Stimulated activated CD8-positive, alpha-beta memory T cell treated with anti-CD3 and anti-CD28 coated beads, Interleukin-15, amount 100 ng/mL, for 4 hours (primary cell): ENCODE results near the gene TPBGL.

Experiments used
- DNase-seq, 2 donors: peaks; one replicate each; pipeline ENCODE4 v3.0.0-alpha.2; 2020; ENCODE audit warnings: low read depth in 2 of 2

The TPBGL gene

DNA sequence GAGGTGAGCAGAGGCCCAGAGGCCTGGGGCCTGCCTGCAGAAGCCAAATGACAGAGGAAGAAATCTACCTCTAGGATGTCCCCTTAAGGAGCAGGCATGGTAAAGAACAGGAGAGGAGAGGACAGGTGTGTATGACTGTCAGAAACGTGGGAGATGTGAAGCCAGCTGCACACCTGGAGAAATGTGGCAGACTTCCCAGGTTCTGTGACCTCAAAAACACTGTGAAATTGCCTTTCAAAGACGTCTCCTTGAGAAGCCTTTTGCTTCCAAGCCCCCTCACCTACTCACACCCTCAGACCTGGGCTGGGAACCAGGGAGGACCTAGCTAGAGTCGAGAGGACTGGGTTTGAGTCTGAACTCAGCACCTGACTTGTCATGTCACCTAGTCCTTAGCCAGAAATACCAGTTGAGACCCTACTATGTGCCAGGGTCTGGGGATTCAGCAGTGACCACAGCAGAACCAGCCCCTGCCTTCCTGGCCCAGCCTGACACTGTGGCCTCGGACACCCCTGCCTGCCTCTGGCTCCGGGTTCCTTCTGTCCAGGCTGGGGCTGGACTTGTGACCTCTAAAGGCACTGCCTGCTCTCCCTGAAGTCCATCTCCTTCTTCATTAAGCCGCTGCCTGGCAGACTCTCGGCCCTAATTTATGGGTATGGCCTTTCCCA is 5.6 kb downstream of the TPBGL start:
- no peak for DNase-seq

DNA sequence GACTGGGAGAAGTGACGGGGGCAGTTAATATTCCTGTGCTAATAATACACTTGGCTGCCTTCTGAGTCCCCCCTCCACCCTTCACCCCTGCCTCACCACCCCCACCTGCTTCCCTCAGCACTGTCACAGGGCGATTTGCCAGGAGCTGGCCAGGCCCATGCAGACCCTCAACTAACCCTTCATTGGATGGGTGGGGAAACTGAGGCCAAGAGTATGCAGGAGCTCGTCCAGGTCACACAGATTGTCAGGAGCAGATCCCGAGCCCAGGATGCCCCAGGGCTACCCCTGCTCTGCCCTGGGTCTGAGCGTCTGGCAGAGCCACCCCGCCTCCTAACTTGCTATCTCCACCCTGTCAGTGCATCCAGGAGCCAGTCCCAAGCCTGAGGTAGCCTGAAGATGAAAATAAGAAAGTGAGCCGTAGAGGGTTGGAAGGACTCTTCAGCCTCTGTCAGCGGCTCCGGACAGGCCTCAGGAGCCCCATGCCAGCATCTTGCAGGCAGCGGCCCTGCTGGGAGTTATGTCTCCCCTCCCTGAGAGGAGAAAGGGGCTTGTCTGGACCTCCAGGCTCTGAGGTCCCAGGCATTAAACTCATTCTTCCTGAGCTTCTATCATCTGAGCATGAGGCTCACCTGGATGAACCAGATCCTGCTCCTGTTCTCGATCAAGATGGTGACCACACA is 6.2 kb downstream of the TPBGL start:
- no peak for DNase-seq

DNA sequence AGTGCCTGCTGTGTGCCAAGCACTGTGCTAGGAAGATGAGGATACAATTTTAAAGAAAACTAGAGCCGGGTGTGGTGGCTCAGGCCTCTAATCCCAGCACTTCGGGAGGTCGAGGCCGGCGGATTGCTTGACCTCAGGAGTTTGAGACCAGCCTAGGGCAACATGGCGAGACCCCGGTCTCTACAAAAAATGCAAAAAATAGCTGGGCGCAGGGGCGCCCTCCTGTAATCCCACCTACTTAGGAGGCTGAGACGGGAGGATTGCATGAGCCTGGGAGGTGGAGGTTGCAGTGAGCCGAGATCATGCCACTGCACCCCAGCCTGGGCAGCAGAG is 8.3 kb downstream of the TPBGL start:
- no peak for DNase-seq

DNA sequence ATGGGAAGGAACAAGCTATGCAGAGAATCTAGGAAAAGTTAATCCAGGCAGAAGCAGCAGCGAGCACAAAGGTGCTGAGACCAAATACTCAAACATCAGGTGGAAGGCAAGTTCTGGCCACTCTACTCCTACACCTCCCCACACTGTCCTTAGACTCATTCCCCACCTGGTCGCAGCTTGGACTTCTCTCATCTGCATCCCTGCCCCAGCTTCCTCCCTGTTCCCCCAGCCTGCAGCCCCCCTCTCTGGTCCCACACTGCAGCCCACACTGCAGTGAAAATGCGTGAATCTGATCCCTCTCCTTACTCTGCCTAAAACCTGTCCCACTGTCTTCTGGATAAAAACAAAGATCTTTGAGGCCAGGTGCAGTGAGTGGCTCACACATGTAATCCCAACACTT is 9.1 kb downstream of the TPBGL start:
- no peak for DNase-seq

DNA sequence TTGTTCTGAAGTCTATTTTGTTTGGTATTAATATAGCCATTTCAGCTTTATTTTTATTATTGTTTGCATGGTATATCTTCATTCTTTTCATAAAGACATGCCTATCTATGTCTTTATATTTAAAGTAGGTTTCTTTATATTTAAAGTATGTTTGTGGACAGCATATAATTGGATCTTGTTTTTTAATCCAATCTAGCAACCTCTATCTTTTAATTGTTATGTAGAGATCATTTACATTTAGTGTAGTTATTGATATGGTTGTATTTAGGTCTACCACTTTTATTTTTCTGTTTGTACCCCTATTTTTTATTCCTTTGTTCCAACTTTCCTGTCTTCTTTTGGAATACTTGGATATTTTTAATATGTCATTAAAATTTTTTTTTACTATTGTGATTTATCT is 13.8 kb downstream of the TPBGL start:
- no peak for DNase-seq

DNA sequence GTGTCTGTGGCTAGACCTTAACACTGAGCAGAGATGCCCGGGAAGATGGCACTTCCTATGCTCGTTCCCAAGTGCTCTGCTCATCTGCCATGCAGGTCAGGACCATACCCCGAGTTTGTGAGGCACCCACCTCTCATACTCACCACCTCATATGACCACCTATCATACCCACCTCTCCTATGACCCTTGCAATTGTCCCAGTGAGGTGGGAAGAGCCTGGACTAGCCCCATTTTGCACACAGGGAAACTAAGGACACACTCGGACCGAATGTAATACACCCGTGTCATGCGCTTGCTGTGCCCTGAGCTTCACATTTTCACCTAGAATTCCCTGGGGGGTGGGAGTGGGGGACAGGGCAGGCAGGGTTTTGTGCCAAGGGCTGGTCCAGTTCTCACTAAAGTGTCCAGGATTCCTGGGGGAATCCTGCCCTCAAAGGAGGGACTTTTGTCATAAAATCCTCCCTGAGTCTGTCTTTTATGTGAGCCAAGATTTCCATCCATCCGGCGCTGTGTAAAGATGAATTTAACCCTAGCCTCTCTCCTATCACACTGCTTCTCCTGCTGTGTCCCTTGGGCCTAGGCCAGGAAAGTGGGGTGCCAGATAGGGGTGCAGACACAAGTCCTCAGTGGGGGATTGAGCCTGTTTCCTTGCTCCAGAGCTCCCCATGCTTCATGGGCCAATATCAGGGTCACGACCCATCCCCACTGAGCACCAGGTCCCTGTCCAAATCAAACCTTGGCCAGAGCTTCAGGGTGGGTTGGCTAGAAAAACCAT is 20.0 kb downstream of the TPBGL start:
- DNase-seq = no peak

DNA sequence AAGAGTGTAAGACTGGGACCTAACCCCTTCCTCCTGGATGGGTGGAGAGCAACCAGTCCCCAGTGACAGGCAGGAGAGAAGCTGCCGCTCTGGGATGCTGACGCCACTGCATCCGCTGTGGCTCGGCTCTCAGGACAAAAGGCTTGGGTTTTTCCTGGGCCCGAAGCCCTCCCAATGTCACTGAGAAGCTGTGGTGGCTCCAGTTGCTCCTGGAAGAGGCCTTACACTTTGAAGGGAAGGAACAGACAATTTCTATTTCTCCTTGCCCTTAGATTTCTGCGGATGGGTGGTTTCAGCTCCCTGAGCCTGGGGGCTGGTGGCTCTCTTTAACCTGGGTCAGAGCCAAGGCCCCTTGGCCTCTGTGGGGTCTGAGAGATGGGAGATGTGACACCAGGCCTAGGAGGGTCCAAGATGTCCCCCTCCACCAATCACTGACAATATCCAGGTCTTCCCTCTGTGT is 21.4 kb downstream of the TPBGL start:
- DNase-seq = no peak

DNA sequence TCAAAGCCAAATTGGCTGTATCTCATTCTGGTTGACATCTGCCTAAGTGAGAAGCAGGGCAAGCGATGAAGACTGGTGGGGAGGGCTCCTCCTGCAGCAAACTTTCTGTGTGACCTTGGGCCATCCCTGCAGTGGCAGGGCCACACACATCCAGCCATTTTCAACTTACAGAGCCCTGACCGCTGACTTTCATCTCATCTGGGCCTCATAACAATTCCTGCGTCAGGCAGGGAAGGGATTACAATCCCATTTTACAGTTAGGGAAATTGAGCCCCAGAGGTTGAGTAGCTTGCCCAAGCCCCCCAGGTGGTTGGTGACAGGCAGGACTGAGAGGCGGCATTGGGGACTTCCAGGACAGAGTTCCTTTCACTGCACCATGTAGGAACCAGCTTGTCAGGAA is 21.9 kb downstream of the TPBGL start:
- no peak for DNase-seq

DNA sequence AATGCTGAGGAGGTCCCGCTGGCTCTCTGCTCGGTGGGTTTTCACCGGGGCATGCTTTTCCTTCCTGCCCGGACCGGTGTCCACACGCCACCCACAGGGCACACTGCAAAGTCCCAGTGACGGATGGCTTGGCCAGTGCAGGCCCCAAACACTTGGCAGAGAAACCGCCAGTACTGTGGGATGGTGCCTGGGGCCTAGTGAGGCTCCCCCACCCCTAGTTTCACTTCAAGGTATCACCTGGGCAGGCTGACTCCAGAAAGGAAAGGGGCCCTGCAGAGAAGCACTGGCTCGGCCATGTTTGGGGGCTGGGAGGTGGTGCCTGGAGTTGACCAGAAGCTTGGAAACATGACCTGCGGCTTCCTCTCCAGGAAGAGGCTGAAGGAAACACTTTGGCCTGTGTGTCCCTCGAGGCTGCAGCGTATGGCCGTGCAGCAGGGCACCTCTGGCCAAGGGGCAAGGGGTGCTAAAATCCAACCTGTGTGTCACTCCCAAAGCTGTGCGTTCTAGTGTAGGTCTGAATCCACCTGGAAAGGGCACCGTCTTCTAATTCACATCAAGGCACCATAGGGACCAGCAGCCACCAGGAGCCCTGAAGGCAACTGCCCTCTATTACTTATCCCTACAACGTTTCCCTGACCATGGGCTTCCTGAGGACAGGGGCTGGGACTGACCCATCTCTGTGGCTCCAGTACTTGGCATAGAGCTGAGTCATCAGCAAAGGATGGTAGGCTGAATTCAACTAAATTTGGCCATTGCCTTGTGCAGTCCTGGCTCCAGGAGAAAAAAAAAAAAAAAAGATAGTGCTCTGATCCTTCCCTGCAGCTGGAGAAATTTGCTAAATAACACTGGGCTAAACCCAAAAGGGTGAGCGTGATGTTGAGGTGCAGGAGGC is 22.6 kb downstream of the TPBGL start:
- DNase-seq = no peak

DNA sequence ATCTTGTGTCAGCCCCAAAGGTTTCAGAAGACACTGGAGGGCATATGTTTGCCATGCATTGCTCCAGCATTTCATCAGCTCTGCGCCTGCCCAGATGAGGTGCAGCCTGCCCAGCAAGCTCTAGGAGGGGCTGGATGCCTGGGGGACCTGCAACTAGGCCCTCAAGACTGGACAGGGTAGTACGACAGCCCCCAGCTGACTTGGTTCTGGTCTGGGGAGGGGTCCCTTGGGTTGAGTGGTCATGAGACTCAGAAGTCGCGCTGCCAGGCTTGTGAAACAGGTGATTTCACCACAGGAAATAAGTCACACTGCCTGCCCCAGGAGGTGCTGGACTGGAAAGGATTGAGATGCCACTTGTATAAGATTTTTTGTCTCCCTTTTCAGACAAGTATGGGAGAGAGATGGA is 23.4 kb downstream of the TPBGL start:
- DNase-seq = no peak

DNA sequence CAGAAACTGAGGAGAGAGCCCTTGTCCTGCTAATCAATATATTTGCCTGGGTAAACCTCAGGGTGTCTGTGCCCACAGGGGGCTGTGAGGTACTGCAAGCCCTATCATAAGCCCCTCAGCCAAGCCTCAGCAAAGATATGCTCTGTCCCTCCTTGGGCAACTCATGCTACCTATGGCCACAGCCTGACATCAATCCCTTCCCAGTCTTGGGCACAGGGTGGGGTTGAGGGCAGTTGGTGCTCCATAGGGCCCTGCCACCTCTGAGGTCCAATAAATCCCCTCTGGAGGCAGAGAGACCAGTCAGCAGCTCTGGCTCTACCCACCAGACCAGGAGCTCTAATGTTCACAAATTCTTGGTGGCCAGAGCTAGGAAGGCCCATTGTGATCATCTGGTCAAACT is 23.8 kb downstream of the TPBGL start:
- DNase-seq = no peak

DNA sequence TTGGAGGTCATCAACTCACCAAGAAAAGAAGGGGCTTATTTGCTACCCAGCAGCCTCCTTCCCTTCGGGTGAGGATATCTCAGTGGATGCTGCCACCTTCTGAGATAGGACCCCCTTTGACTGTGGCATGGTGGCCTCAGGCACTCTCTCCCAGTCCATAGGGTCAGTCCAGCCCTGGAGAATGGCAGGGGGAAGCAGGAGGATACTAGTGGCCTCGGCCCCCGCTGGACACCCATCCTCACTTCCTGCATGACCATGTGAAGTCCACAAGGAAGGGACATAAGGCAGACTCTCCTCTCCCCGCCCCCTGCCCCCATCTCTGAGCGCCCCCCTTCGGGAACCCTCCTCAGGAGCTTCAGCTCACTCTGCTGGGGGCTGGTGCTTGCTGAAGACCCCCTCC is 24.4 kb downstream of the TPBGL start:
- no peak for DNase-seq

DNA sequence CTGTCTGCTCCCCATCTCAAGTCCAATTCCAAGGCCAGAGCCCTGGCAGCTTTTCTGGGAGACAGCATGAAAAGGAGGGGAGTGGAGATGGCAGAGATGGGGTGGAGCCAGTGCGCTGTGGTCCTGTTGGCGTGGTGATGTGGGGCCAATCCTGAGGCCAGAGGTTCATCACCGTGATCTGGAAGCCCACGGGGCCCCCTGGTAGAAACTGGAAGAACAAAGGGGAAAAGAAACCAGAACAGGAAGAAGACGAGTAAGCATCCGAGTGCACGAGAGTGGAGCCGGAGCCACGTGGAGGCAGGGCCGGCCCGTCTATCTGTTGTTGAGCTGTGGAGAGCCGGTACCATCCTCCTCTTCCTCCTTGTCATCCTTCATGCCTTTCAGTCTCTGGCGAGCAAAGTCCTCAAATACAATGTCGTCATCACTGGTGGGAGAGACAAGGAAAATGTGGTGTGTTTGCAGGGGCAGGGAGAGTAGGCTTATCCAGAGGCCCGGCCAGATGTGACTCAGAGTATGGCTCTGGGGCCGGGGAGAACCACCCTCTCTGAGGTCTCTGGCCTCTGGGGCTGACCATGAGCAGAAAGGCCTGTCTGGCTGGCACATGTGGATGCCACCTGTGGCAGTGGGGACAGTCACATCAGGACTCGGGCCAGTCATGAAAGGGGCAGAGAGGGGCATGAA is 25.4 kb downstream of the TPBGL start:
- DNase-seq = no peak

DNA sequence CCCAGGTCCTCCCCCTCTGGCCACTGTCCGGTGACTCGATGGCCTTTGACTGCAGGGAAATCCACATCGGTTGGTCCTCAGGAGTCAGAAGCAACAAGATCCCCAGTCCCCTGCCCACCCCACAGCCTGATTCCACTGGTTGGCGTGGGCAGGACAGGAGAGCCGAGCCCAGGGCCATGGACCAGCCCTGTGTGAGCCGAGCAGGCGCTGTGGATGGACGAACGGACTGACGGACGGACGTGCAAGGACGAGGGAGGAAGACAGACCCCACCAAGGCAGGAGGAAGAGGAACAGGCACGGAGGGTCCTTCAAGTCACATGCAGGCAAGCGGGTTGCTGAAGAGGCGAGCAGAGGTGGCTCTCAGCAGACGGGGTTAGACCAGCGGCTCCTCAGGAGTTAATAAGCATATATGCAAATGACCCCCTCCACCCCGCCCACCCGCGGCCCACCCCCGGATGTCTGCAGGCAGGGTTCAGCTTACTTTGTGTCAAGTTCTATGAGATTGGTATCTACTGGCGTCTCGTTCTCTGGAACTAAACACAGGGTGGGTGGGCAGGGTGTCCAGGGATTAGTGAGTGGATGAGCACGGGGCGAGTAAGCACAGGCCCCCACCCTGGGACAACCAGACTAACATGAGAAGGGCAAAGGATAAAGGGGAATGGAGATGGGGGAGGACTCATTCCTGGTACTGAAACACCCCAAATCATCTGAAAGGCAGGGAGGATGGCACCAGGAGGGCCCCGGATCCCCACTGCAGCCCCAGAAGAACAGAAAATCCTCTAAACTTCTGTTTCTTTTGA is 26.8 kb downstream of the TPBGL start:
- DNase-seq = no peak

DNA sequence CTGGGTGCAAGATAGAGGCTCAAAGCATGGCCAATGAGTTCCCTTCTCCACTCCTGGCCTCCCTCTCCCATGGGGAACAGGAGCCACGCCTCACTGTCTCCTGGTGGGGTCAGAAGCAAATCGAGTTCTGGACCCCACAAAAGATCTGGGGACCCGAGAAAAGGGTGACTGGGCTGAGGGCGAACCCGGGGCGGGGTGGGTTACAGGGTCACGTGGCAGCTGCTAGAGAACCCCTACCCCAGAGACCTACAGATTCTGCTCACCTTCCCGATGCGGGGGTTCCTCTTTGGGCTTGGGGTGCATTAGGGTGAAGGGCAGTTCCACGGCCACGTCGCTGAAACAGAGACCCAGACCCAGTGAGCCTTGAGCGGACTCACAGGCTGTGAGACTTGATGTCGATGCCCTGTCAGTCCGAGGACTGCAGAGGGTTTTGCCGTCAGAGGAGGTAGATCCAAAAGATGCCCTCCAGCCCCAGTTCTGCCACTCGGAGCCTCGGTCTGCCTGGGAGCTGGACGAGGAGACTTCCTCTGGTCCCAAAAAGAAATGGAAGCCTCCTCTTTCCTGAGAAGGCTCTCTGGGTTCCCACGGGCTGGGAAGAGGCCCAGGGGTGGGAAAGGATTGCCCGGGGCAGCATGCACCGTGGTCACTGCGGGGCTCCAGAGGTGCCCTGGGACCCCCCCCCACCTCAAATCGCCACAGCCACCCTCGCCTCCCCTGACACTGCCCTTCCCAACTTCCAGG is 28.2 kb downstream of the TPBGL start:
- no peak for DNase-seq

DNA sequence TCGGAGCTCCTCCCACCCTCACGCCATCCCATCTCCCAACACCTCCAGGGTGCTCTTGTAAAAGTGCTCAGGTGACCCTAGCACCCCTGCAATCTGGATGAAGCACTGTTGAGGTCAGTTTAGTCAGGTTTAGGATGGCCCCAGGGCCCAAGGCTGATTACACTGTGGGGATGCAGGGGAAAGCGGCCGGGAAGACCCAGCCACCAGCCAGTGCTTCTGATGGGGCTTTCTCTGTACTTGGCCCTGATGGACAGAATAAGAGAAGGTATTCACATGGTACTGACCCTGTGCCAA is 28.7 kb downstream of the TPBGL start:
- no peak for DNase-seq

DNA sequence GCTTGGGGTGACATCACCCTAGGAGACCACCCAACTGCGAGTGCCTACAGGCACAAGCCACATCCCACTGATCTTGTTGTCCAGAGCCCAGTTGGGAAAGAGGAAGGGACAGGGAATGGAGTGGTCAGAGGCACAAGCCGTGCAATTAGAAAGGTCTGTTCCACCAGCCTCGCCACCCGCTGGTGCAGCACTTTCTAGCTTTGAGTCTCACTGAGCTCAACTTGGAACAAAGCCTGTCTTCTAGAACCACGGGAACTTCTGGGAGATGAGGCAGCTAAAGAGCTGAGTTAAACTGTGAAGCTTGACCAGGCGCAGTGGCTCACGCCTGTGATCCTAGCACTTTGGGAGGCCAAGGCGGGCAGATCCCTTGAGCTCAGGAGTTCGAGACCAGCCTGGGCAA is 29.3 kb downstream of the TPBGL start:
- no peak for DNase-seq

DNA sequence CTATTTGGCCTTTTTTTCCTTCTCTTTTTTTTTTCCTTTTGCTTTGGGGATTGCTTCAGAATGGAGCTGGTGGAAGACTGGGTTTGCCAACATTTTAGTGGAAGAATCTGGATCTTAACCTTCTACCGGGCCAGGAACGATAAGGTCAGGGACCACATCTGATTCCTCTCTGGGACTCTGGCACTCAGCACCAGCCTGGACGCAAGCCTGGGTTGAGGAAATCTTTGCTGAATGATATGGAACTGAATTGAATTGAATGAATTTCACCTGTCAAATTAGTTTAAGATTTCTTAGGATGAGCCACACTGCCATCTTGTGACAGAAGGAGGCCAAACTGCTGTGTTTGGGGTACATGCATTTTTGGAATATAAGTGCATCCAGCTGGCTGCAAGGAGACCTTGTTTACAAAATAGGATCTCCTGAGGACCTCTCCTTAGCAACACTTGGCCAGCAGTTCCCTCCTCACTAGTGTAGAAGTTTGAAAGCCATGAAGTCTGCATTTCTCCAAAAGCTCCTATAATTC is 30.4 kb downstream of the TPBGL start:
- DNase-seq = no peak

DNA sequence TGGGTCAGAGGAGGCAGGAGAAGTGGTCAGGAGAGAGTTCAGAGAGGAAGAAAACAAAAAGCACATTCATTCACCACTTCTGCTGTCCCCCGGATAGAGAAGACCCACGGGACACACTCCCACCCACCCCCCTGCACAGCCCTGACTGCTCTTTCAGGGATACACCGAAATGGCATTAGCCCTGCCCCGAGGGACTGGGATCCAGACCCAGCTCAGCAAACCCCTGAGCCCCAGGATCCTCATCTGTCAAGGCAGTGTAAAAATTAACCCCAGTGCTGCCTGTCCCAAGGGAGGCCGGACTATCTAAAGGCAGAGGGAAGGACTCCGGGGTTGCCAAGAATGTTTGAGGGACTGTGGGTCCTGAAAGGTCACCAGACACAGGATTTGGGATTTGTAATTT is 31.2 kb downstream of the TPBGL start:
- no peak for DNase-seq

DNA sequence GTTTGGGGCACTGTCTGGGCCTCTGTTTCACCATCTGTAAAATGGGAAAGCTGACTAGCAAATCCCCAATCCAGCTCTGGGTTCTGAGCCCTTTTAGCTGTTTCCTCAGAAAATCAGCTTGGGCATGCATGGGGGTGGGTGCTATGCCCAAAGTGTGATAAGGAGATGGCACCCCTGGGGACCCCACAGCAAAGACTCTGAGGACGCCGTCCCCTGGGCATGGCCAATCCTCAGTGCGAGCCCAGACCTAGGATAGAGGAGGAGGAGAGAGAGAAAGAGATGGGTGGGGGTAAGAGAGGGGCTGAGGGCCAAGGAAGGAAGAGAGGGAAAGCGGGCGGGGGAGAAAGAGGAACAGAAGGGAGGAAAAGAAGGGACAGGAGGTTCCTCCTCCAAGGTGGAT is 31.8 kb downstream of the TPBGL start:
- DNase-seq = no peak
